Activated CD8-positive, alpha-beta memory T cell treated with anti-CD3 and anti-CD28 coated beads, Interleukin-2, amount 50 U/mL, for 48 hours (primary cell): ENCODE measurements around the gene B4GALNT1.
"Not testable (repeated sequence)": the region's sequence is repeated elsewhere in the genome, so short reads cannot be mapped to it uniquely, and the experiment has no call there.

Source experiments
- DNase-seq: peaks from one replicate; pipeline ENCODE4 v3.0.0-alpha.2; 2020

The B4GALNT1 gene

DNA sequence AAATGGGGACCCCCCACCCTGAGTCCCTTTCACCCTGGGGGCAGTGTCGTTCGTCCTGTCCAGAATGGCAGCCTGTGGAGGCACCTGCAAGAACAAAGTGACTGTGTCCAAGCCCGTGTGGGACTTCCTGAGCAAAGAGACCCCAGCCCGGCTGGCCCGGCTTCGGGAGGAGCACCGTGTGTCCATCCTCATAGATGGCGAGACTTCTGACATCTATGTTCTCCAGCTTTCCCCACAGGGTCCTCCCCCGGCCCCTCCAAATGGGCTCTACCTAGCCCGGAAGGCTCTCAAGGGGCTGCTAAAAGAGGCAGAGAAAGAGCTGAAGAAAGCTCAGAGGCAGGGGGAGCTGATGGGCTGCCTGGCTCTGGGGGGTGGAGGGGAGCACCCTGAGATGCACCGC is 26.2 kb downstream of the B4GALNT1 start:
- no peak for DNase-seq

DNA sequence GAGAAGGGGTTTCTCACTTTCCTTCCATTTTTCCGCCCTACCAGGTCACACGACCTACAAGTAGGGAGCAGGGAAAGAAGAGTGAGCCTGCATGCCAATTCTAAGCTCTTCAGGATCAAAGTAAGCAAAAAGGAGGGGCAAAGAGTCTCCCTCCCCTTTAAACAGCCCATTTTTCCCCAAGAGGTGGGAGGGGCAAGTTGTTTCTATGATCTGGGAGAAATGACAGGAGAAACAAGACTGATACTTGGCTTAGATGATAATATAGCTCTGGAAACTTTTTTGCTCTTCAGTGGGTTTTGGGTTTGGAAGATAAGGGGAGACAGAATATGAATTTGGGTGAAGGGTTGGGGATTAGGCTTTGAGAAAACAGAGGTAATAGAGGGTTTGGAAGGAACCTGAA is 26.6 kb downstream of the B4GALNT1 start:
- no peak for DNase-seq

DNA sequence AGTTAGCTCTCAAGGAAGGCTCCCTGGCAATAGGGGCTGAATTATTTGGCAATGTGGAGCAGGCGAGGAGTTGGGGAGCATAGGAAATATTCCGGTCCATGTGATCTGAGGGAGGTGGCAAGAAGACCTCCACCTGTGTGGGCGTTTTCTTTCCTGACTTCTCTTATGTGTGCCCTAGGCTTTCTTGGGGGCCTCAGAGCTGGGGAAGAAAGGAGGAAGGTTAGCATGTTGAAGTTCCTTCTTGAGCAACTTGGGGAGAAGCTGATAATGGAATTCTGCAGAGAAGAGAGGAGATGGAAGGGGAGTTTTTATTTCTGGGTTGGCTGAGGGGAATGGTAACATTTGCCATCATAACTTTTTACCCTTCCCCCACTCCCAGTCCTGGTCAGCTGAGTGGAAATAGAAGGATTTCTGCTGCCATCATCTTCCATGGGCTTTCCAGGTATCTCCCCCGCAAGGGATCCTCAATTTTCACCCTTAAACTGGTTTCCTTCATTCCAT is 27.1 kb downstream of the B4GALNT1 start:
- DNase-seq, result no peak

DNA sequence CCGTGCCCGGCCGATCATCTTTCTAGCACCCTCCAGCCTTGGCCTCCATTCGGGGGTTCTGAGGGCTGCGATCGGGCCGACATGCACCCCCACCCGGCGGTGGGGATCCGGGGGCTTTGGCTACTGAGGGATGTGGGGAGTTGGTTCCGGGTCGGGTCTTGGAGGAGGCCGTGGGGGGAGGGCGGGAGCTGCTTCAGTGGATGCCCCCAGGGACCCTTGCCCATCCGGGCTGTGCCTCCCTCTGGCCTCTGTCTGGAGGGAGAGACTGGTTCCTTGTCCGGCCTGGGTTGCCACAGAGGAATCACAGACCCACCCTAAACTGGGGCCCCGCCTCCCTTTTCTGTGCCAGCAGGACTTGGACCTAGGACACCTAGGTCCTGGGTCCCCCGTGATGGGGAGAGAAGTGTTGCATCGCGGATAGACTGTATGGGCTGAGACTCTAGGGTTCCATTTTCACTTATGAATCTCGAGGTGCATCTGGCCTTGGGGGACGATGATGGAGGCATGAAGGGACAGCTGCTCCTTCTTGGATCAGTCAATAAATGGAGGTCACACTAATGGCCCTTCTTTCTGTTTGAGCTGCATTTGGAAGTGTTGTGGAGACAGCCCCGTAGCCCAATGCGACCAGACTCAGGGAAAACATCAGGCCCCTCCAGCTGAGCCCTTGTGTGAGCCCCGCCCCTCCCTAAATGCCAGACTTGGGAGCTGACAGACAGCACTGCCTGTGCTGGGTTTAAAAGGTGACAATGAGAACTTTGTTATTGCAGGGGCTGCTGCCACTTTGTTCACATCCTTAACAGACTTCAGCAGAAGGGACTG is 27.8 kb downstream of the B4GALNT1 start:
- DNase-seq, result peak; percentile 63

DNA sequence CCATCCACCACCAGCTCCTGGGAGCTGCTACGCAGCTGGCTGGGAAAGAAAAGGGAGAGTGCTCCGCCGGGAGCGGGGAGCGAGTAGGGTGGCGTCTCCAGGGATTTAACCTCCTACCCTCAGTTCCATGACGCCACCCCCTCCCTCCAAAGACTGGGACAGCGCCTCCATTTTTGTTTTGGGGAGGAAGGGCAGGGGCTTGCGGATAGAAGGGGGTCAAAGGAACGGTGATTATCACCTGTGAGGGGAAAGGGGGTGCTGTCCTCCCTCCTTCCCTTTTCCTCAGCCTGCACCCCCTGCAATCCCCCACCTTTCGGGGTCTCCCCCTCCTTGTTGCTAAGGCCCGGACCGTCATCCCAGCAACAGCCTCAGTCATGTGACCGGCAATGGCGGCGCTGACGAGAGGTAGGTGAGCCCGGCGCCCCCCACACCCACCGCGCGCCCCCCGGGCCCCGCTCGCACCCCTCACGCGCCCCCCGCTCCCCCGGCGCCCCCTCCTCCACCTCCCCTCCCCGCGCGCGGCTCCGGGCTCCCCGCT is 28.5 kb downstream of the B4GALNT1 start, which contains the start of gene DTX3:
Gene DTX3 (plus strand): TSS at position 371 of the 538 bp plus-strand sequence. CDS start 1,694 bp downstream, outside the sequence.
- peak; percentile 76 for DNase-seq

DNA sequence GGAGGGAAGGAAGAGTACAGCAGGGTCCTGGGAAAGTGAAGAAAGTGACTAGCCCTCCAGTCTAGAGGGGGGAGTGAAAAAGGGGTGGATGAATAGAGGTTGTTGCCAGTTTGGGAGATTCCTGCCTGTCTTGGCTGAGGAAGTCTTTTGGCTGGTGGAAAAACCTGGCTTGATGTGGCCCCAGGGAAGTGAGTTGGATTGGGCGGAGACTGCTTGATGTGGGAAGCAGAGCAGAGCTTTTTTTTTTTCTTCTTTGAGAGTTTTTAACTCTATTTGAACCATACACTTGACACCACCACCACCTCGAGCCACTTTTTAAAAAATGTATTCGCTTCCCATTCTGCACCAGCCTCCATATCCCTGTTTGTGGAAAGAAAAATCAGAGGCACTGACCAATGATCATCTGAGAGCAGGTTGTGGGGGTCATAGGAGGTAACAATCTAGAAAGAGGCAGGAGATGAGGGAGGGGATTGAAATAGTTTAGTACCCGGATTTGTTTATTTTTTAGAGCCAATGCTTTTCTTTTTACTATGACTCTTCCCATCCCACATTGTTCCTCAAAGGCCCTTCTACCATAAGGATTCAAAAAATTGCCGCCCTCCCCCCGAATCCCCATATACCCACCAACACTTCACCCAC is 29.1 kb downstream of the B4GALNT1 start:
- DNase-seq, result no peak

DNA sequence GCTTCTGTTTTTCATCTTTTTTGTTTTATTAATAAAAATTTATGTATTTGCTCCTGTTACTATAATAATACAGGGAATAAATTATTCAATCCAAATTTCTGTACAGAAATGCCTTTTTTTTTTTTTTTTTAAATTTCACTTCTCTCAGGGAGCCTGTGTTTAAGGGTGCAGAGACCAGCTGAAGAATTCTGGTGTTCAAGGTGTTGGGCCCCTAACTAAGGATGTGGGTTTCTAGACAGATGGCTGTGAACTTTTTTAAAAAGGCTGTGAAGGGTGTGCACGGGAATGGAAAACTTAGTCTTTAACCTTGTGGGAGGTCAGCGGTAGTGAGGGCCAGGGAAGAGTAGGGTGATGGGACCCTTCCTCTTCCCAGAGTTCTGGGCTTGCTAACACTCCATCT is 29.7 kb downstream of the B4GALNT1 start:
- no peak for DNase-seq

DNA sequence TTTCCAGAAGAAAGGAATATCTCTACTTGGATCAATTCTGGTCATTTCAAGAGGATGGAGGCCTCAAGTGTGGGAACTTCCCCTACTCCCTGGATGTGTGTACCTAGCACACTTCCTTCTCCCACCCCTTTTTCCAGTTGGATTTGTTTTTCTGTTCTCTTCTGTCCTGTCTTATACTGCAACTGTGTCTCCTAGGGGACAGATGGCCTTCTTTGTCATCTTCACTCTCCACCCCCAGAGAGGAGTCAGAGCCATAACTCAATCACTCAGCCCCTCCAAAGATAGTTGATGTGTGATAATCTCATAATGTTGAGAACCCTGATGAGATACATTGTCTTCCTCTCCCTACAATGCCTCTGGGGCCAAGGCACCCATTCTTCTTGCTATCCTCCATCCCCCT is 30.5 kb downstream of the B4GALNT1 start:
- no peak for DNase-seq

DNA sequence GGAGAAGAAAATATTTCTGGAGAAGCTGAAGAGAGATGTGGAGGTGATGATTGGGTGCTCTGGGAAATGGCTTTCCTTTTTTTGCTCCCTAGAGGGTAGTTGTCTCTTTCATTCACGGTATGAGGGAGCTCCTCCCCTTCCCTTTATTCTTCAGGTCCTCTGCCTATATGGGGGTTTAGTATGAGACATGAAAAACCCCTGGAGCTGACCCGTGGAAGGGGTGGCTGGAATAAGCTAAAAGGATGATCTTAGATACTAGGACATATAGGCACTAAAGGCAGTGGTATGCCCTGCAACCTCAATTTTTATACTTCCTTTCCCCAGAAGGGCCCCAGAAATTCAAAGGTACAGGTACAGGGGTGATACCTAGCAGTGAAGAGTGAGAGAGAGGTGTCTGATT is 32.6 kb downstream of the B4GALNT1 start:
- no peak for DNase-seq

DNA sequence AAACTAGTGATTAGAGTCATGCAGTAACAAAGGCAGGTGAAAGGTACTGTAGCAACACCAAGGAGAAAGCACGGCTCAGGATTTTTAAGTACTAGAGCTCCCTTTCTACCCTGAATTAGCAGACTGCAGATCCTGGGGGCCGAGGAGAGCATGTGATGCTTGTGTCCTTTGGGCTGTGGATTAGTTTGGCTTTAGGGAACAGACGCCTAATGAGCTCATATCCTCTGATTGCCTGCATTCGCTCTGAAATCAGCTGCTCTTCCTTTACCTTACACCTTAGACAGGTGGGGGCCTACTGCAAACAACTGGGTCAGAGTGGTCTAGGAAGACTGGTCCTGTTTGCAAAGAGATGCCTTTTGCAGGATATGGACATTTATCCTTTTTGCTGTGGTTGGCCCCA is 39.8 kb downstream of the B4GALNT1 start:
- DNase-seq, result no peak

DNA sequence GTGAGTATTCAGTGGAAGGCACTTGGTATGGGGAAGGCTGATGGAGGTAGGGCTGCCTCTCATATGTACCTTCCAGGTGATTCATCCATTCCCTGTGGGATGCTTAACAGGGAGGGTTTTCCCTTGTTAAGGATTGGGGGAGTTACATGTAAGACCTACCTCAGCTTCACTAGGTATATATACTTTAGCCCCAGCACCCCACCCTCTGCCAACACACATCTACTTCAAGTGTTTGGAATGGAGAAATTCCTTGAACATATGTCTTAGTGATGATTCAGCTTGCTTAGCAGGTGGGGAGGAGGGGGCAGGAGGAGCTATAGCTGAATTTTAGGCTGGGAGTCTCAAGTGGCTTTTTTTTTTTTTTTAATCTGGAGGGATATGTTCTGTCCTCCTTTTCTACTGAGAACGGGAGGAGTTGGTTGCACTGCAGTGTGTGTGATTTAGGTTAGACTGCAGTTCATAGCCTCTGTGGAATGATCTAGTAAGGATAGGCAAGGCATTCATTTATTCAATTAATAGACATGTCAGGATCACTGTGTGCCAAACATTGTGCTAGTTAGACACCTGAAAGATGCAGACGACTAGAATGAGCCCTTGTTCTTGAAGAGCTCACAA is 40.3 kb downstream of the B4GALNT1 start:
- DNase-seq, result no peak

DNA sequence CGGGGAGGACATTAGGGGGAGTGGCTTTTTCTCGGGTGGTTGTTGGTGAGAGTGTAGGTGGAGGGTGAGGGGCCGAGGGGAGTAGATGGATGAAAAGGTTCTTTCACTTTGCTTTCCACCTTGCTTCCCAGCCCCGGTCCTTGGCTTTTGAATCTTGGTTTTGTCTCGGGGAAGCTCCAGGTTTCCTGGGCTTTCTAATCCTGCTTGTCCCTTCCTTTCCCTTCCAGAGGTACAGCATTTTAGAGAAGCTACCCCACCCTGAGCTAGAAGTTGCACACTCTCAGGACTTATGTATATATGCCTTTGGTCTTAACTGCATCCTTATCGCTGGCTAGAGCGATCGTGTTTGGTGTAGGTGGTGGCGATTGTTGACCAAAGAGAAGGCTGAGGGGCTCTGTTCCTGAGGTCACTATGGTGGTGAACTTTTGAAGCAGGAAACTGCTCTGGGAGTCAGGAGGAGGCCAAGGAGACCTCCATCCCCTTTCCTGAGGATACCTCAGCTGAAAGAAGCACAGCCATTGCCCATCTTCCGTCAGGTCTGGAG is 41.1 kb downstream of the B4GALNT1 start:
- DNase-seq, result no peak

DNA sequence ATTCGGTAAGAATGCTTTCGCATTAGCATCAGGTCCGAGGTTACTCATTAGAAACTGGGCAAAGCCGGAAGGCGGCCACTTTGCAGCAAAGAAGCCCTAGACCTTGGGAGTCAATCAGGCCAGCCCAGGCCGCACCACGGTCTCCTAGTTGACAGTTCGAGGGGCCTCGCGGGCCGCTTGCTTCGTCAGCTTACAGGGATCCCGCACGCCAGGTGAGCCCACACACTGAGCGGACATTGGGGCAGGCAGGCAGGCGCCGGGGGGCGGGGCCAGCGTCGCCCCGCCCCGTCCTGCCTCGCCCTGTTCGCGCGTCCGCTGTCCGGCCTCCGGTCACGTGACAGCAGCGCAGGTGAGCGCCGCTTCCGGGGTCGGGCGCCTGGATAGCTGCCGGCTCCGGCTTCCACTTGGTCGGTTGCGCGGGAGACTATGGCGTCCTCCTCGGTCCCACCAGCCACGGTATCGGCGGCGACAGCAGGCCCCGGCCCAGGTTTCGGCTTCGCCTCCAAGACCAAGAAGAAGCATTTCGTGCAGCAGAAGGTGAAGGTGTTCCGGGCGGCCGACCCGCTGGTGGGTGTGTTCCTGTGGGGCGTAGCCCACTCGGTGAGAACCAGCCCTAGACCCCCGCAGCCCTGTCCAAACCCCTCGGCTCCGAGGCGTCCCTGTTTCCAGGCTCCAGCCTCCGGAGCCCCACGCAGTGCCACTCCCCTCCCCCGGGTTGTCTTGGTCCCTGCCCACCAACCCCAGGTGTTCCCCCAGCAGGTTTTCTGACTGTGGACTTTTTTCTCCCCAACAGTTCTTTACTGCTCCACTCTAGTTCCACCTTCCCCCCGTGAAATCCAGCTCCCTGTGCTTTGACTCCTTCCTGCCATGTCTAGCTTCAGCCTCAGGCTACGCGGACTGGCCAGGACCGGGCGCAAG is 41.9 kb downstream of the B4GALNT1 start, which contains the start of gene PIP4K2C:
Gene PIP4K2C (plus strand): TSS at position 329 of the 918 bp plus-strand sequence. CDS start 98 bp downstream, at position 427.
- peak; percentile 90 for DNase-seq

DNA sequence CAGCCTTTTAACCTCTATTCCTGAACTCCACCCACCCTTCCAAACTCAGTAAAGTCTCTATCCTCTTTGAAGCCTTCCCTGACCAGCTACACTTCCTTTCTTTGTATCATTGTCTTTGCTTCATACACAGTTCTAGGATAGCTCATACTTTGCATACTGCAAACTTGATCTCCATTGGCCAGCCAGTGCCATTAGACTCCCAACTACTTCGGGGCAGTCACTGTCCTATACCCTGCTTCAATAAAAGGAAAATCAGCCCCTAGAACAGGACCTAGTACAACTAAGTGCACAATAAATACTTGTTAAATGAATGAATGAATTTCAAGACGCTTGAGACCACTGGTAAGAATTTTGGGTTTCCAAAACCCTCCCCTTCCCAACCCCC is 42.5 kb downstream of the B4GALNT1 start:
- DNase-seq, result no peak

DNA sequence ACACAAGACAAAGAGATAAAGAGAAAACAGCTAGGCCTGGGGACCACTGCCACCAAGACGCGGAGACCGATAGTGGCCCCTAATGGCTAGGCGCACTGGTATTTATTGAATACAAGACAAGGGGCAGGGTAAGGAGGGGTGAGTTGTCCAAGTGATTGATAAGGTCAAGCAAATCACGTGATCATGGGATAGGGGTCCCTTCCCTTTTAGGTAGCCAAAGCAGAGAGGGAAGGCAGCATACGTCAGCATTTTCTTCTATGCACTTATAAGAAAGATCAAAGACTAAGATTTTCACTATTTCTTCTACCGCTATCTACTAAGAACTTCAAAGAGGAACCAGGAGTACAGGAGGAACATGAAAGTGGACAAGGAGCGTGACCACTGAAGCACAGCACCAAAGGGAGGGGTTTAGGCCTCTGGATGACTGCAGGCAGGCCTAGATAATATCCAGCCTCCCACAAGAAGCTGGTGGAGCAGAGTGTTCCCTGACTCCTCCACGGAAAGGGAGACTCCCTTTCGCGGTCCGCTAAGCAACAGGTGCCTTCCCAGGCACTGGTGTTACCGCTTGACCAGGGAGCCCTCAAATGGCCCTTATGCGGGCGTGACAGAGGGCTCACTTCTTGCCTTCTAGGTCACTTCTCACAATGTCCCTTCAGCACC is 43.9 kb downstream of the B4GALNT1 start:
- DNase-seq, result not testable (repeated sequence)

DNA sequence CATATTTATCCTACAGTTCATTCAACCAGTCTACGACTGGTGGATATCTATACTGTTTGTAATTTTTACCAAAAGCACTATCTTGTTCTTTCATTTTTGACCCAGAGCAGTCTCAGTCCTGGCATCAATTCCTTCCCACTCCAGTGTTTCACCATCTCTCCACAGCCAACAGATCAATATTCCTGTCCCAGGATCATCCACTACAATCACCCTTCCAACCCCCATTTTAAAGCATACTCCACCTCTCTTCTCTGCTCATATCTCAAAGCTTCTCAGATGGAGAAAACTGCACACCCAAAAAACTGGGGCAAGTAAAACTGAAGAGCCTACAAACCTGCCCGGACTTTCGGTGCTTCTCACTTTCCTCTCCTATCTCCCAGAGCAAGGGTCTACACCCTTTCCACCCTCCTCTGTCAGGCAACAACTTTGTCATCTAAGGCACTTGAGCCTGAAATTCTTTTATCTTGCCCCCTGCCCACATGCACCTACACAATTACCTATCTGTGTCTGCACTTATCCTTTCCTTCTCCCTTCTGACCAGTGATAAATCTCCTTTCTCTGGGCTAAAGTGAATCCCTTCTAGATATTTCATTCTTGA is 46.1 kb downstream of the B4GALNT1 start:
- DNase-seq, result no peak

DNA sequence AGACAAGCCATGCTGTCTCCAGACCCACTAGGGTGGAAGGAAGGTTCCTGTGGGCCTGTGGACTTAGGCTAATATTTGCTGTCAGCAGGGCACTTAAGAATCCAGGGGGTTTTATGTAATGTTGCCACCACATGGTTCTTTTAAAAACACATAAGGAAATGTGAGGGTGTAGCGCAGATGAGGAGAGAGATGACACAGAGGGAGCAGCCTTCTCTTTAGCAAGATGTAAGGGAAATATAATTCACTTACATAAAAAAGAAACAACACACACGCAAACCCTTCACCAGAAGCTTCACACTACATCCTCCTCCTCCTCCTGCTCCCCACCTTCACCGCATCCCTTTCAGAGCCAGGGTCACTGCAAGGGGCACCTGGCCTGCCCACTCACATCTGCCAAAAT is 46.9 kb downstream of the B4GALNT1 start:
- no peak for DNase-seq

DNA sequence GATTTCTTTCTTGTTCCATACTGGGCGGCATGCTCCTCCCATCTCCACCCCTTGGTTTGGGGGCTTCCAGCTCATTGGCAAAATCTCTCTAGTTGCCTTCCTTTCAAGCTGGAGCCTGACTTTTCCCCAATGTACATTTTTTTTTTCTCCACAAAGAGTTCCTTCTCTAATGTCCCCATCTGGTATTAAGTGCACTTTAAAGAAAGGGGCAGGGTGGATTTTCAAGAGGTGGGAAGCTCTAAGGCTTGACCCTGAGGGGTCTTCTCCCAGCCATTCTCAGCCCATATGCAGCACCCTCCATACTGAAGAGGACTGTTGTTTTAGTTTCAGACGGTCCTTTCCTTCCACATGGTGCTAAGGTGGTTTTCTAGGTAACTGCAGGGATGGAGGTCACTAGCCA is 47.8 kb downstream of the B4GALNT1 start:
- DNase-seq, result no peak

DNA sequence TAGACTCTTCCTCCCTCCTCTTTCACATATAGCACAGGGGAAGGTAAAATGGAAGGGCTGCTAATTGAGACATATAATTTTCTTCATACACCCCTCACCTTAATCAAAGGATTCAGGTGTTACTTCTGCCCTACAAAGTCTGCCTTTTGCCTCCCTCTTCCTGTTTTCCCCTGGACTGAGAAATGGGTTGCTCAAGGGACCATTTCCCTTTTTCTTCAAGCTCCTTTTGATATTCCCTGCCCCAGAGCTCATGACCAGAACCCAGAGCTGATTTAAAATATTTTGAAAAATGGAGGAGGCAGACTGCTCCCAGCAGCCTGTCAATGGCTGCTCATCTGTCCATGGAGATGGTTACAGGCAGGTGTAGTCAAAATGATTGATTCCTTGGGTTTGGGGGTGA is 48.3 kb downstream of the B4GALNT1 start:
- no peak for DNase-seq

DNA sequence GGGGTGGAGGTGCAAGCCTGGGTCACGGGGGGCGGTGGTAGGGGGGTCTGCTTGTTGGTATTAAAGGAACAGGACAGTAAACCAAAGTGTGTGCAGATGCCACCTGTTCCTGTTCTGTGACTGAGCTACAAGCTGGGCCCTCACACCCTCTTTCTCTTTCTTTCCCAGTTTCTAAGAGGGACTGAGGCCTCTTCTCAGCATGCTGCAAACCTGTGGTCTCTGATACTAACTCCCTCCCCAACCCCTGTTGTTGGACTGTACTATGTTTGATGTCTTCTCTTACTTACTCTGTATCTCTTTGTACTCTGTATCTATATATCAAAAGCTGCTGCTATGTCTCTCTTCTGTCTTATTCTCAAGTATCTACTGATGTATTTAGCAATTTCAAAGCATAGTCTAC is 49.0 kb downstream of the B4GALNT1 start:
- DNase-seq, result no peak
